ENCODE measurements around the gene NMU.
"Not testable (repeated sequence)": the region's sequence is repeated elsewhere in the genome, so short reads cannot be mapped to it uniquely, and the experiment has no call there.

Gene NMU

DNA sequence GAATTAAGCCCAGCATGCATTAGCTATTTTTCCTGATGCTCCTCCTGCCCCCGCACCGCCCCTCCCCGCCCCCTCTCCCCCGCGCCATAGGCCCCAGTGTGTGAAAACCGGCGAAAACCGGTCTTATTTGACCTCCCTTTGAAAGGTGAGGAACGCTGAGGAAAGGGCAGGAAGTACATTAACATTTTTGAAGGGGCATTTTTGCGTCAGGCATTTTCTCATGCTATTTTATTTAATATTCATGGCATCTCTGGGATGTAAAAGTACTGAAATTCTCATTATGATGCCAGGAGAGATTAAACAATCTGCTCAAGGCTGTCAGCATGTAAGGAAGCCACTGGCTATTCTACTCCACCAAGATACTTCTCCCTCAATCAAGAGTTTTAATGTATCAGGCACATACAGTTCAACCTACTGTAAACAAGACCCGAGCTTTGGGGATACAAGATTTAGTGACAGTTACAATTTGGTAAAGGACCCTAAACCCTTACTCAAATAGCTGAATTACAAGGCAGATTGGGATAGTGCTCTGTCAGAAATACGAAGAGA, 1.2 kb upstream of the NMU start:
- peaks cover 15% of the 10 kb centered on the region for H3K4me1 Mint-ChIP-seq
- H3K4me3 Mint-ChIP-seq: no peak overlapping the region
- no peaks in the 10 kb centered on the region for H3K9me3 Mint-ChIP-seq
- no peak overlapping the region for H3K27ac Mint-ChIP-seq
- peaks cover 39% of the 10 kb centered on the region for H3K27me3 Mint-ChIP-seq
- H3K36me3 Mint-ChIP-seq: no peaks in the 10 kb centered on the region

DNA sequence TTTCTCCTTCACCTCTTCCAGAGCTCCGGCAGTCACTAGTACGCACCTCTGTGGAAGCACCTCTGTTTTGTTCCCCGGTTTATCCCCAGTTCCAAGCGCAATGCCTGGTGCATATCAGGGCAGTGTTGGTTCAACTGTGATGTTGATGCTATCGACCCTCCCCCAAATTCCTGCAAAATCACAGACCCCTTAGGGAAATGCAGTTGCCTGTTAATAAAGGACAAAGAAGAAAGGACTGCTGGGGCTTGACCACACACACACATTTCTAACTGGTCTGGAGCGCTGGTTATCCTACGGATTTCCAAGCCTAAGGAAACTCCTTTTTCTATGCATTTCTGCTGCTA, 530 bp upstream of the NMU start:
- H3K27ac Mint-ChIP-seq: no peak overlapping the region
- no peaks in the 10 kb centered on the region for H3K9me3 Mint-ChIP-seq
- peak overlapping the region; percentile 56 for H3K4me3 Mint-ChIP-seq
- H3K36me3 Mint-ChIP-seq: no peaks in the 10 kb centered on the region
- peaks cover 15% of the 10 kb centered on the region for H3K4me1 Mint-ChIP-seq
- H3K27me3 Mint-ChIP-seq: peaks cover 43% of the 10 kb centered on the region

DNA sequence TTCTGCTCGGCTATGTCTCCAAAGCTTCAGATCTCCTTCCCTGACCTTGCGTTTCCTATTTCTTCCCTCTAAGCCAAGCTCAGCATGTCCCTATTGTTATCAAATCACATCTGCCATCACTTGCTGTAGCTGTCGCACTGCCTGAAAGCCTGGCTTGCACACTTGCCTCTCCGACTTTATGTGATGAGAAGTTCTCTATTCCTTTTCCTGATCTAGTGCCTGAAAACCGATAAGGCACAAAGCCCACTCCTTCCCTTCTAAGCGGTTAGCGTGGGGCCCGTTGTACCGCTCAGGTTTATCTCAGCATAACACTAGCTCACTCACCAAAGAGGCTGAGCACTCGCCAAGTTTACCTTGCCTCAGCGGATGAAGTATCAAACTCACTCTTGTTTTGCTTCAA, 816 bp downstream of the NMU start:
- H3K27ac Mint-ChIP-seq: no peak overlapping the region
- peak overlapping the region; percentile 69 for H3K4me3 Mint-ChIP-seq
- no peaks in the 10 kb centered on the region for H3K9me3 Mint-ChIP-seq
- H3K36me3 Mint-ChIP-seq: no peaks in the 10 kb centered on the region
- H3K27me3 Mint-ChIP-seq: peaks cover 51% of the 10 kb centered on the region
- H3K4me1 Mint-ChIP-seq: peaks cover 15% of the 10 kb centered on the region

DNA sequence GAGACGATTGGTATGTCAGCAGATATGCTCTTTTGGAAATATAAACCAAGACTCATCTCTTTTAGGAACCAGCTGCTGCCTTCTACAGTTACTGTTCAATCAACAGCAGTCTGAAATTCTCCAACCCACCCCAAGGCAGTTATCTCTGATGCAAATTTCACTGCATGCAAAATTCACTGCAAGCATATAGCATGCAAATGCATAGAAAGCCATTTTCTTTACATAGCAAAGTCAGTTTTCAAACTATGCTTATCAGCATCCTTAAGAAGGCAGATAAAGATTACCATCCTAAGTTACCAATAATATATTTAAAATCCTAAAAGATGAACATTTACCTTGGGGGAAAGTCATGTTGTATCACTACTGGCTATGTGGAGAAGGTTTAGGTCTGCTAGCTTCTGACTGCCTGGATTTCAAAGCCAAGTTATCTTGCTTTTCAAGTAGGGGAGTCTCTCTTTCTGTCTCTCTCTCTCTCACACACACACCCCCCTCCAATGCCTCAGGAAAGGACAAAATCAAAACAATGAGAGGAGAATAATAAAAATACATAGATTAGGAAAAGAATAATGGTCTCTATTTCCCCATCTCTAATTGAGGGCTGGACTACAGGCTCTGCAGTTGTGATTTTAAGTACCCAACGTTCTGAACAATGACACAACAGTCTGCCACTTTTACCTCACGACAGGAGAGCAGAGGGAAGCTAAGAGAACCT, 1.5 kb downstream of the NMU start:
- Mint-ChIP-seq H3K9me3 (no peaks in the 10 kb centered on the region), H3K27ac (no peak overlapping the region), H3K36me3 (no peaks in the 10 kb centered on the region), H3K4me3 (no peak overlapping the region), H3K27me3 (peaks cover 51% of the 10 kb centered on the region), H3K4me1 (peaks cover 15% of the 10 kb centered on the region)

DNA sequence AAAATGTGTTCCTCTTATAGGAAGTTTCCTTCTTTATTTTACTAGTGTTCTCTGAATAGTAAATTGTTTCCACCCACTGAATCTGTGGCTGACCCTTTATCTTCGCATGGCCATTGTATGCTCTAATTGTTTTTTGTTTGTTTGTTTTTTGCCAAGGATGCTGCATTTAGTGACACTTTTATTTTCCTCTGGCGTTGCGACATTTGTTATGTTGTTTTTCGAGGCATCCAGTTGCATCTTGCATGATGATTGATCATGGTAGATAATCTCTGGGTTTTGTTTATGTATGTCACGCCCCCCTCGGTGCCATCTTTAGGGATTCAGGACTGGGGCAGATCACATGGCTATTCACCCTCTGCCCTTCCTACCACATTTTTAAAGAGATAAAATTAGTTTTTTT, 2.2 kb downstream of the NMU start:
- no peaks in the 10 kb centered on the region for H3K36me3 Mint-ChIP-seq
- H3K4me1 Mint-ChIP-seq: peaks cover 15% of the 10 kb centered on the region
- no peaks in the 10 kb centered on the region for H3K9me3 Mint-ChIP-seq
- no peak overlapping the region for H3K27ac Mint-ChIP-seq
- no peak overlapping the region for H3K4me3 Mint-ChIP-seq
- H3K27me3 Mint-ChIP-seq: peaks cover 47% of the 10 kb centered on the region

DNA sequence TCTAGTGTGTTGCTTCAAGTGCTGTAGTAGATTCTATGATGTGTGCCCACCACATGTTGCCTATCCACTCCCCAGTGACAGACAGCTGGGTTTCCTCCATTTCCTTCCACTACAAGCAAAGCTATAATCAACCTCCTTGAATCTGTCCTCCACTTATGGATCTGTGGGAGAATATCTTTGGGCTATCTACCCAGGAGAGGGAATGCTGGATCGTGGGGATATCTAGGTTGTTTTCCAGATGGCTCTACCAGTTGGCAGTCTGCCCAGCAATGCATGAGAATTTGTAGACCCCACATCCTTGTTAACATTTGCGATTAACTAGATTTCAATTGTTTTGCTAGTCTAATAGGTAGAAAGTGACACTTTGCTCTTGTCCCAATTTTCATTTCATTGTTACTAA, 10.3 kb downstream of the NMU start:
- no peak overlapping the region for H3K4me3 Mint-ChIP-seq
- no peaks in the 10 kb centered on the region for H3K36me3 Mint-ChIP-seq
- H3K27me3 Mint-ChIP-seq: peaks cover 11% of the 10 kb centered on the region
- H3K9me3 Mint-ChIP-seq: no peaks in the 10 kb centered on the region
- H3K4me1 Mint-ChIP-seq: no peaks in the 10 kb centered on the region
- H3K27ac Mint-ChIP-seq: no peak overlapping the region

DNA sequence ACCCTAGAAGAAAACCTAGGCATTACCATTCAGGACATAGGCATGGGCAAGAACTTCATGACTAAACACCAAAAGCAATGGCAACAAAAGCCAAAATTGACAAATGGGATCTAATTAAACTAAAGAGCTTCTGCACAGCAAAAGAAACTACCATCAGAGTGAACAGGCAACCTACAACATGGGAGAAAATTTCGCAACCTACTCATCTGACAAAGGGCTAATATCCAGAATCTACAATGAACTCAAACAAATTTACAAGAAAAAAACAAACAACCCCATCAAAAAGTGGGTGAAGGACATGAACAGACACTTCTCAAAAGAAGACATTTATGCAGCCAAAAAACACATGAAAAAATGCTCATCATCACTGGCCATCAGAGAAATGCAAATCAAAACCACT, 12.0 kb downstream of the NMU start:
- H3K9me3 Mint-ChIP-seq, H3K27ac Mint-ChIP-seq, H3K4me3 Mint-ChIP-seq, H3K27me3 Mint-ChIP-seq, H3K4me1 Mint-ChIP-seq, H3K36me3 Mint-ChIP-seq: not testable (repeated sequence)

DNA sequence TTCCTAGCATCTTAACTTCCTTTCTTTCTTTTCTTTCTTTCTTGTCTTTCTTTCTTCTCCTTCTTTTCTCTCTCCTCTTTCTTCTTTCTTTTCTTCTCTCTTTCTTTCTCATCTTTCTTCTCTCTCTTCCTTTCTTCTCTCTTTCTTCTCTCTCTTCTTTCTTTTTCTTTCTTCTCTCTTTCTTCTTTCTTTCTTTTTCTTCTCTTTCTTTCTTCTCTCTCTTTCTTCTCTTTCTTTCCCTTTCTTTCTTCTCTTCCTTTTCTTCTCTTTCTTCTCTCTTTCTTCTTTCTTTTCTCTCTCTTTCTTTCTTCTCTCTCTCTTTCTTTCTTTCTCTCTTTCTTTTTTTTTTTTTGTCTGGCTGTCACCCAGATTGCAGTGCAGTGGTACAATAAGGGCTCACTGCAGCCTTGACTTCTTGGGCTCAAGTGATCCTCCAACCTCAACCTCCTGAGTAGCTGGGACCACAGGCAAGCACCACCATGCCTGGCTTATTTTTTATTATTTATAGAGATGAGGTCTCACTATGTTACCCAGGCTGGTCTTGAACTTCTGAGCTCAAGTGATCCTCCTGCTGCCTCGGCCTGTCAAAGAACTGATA, 17.5 kb downstream of the NMU start:
- Mint-ChIP-seq H3K9me3 (no peaks in the 10 kb centered on the region), H3K27me3 (peaks cover 9% of the 10 kb centered on the region), H3K4me1 (no peaks in the 10 kb centered on the region), H3K27ac (peak overlapping the region; percentile 43), H3K36me3 (no peaks in the 10 kb centered on the region), H3K4me3 (no peak overlapping the region)

DNA sequence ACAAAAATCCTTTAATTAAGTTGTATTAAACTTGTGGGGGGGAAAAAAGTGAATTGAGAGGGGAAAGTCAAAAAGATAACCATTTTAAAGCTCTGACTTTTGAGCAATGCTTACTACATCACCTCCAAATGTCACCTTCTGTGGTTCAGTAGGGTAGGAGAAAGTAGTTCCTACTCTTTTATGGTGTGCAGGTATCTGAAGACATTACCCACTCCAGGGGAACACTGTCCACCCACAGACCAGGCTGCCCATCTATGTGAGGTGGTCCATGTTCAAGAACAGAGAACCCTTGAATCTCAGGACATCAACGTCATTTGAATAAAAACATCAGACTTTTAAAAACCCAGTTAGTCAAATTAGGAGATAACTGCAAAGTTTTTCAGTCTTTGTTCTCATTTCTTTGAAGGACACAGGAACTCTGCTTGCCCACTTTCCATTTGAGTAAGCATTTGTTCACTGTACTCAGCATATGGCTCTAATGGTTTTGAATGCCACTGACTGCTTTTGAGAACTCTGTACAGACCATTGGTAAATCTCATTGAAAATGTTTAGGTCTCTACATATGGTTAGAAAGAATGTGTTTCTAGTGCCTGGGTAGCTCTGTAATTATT, 18.4 kb downstream of the NMU start:
- no peak overlapping the region for H3K4me3 Mint-ChIP-seq
- H3K27me3 Mint-ChIP-seq: peaks cover 9% of the 10 kb centered on the region
- no peaks in the 10 kb centered on the region for H3K4me1 Mint-ChIP-seq
- no peaks in the 10 kb centered on the region for H3K36me3 Mint-ChIP-seq
- H3K27ac Mint-ChIP-seq: no peak overlapping the region
- no peaks in the 10 kb centered on the region for H3K9me3 Mint-ChIP-seq

DNA sequence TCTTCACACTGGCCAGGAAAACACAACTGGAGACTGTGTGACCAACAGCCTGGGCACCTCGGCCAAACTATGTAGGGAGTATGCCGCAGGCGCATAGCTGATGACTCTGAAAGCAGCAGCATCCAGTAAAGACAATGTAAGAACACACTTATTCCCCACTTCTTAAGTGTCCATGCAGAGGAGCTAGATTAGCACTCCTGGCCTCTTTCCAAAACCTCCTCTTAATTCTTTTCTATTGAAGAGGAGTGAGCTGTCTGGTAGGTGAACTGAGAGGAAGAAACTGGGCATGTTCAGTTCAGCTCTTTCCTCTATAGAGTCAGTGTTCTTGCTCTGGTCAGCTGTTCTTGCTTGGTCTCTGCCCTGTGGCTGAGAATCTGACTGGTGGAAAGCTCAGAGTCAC, 21.1 kb downstream of the NMU start:
- Mint-ChIP-seq H3K4me3 (no peak overlapping the region), H3K9me3 (no peaks in the 10 kb centered on the region), H3K36me3 (no peaks in the 10 kb centered on the region), H3K27me3 (peaks cover 9% of the 10 kb centered on the region), H3K4me1 (no peaks in the 10 kb centered on the region), H3K27ac (no peak overlapping the region)

DNA sequence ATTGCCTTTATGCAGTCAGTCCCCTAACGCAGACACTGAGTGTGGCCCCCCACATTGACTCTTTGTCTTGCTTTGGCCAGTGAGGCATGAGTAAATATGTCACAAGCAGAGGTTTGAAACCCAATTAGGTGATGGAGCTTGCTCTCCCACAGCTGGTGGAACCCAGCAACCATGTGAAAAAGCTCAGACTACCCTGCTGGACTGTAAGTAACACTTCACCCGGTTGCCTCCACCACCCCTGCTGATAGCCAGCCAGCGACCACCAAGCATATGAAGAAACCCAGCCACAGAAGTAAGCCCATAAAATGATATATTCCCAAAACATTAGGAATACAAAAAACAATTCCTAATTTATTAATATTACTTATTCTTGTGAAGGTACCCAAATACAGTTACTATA, 22.5 kb downstream of the NMU start:
- no peaks in the 10 kb centered on the region for H3K36me3 Mint-ChIP-seq

DNA sequence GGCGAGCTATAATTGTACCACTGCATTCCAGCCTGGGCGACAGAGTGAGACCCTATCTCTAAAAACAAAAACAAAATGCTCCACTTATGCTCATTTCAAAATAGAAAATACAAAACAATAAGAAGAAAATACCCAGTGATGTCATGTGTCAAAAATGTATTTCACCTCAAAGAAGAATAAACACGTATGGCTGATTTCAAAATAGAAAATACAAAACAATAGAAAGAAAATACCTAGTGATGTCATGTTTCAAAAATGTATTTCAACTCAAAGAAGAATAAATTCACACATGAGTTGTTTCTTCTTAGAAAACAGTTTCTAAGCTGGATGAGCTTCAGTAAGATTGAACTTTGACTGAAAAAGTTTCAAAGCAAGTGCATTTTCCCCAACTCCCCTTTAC, 23.8 kb downstream of the NMU start:
- Mint-ChIP-seq H3K27me3 (peaks cover 4% of the 10 kb centered on the region), H3K36me3 (no peaks in the 10 kb centered on the region), H3K9me3 (no peaks in the 10 kb centered on the region), H3K4me1 (no peaks in the 10 kb centered on the region), H3K4me3 (no peak overlapping the region), H3K27ac (no peak overlapping the region)

More for the DNA sequence above, 22.5 kb downstream of the NMU start:
- no peaks in the 10 kb centered on the region for H3K9me3 Mint-ChIP-seq
- H3K27ac Mint-ChIP-seq: no peak overlapping the region
- no peaks in the 10 kb centered on the region for H3K4me1 Mint-ChIP-seq
- peaks cover 8% of the 10 kb centered on the region for H3K27me3 Mint-ChIP-seq
- H3K4me3 Mint-ChIP-seq: no peak overlapping the region

DNA sequence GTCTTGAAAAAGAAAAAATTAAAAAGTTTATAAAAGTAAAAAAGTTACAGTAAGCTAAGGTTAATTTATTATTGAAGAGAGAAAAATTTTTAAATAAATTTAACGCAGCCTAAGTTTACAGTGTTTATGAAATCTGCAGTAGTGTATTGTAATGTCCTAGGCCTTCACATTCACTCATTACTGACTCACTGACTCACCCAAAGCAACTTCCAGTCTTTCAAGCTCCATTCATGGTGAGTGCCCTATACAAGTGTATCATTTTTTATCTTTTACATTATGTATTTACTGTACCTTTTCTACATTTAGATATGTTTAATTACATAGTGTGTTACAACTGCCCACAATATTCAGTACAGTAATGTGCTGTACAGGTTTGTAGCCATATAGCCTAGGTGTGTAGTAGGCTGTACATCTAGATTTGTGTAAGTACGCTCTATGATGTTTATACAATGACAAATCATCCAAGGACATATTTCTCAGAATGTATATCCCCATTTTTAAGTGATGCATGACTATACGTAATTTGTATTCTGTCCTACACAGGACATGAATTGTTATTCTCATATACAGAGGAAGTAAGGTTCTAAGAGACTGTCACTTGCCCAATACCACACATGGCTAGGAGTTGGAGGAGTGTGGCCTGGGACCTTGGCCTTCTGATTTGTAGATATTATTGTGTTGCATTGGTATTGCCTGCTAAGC, 24.6 kb downstream of the NMU start:
- Mint-ChIP-seq H3K9me3 (no peaks in the 10 kb centered on the region), H3K4me3 (no peak overlapping the region), H3K27ac (no peak overlapping the region), H3K36me3 (no peaks in the 10 kb centered on the region), H3K4me1 (no peaks in the 10 kb centered on the region), H3K27me3 (peaks cover 4% of the 10 kb centered on the region)

DNA sequence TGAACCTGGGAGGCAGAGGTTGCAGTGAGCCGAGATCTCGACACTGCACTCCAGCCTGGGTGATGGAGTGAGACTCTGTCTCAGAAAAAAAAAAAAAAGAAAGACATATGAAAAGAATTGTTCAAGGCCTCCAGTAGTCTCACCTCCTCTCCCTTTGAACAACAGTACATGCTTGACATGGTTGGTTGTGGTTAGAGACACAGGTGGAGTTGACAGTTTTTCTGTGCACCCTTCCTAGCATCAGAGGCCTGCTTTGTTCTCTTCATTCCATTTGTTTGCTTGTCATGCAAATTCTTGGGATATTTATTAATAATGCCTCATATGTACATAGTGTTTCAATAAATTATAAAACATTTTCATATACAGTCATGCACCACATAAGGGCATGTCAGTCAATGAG, 25.7 kb downstream of the NMU start:
- no peaks in the 10 kb centered on the region for H3K9me3 Mint-ChIP-seq
- no peaks in the 10 kb centered on the region for H3K36me3 Mint-ChIP-seq
- no peak overlapping the region for H3K27ac Mint-ChIP-seq
- H3K27me3 Mint-ChIP-seq: no peaks in the 10 kb centered on the region
- no peak overlapping the region for H3K4me3 Mint-ChIP-seq
- H3K4me1 Mint-ChIP-seq: no peaks in the 10 kb centered on the region

DNA sequence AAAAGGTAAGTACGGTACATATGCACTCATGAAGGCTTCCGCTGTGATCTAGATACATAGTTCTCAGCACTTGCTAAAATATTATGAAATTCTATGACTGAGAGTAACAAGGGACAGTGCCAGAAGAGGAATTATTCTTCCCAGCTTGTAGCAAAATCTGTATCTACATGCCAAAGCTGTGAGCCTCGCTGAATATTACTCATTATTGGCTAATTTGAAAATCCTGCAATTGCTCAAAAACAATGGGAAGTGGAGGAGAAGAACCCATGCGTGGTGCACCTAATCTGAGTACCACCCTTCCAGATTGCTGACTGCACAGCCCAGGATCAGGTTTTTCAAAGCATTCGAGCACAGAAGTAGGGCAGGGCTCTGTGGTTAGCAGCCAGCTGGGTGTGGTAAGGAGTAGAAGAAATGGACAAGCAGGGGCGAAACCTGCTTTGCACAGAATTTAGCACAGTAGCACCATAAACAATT, 26.7 kb downstream of the NMU start:
- no peaks in the 10 kb centered on the region for H3K4me1 Mint-ChIP-seq
- H3K9me3 Mint-ChIP-seq: no peaks in the 10 kb centered on the region
- H3K36me3 Mint-ChIP-seq: no peaks in the 10 kb centered on the region
- peaks cover 2% of the 10 kb centered on the region for H3K27me3 Mint-ChIP-seq
- no peak overlapping the region for H3K4me3 Mint-ChIP-seq
- H3K27ac Mint-ChIP-seq: no peak overlapping the region

DNA sequence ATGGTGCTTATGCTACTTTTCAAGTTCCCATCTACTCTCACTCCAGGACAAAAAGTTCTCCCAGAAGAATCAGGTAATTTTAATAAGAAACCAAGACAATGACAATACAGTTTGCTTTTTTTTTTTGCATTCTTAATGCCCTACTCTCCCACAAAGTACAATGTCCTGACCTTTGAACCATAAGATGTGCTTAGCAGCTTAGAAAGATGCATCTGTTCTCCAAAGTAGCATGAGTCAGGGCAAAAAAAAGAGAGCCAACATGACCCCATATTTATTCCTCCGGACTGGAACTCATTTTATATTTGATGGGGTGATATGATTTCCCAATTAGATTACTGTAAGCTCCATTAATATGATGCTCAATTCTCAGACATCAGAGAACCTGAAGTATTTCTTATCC, 27.5 kb downstream of the NMU start:
- no peaks in the 10 kb centered on the region for H3K4me1 Mint-ChIP-seq
- H3K36me3 Mint-ChIP-seq: no peaks in the 10 kb centered on the region
- no peak overlapping the region for H3K4me3 Mint-ChIP-seq
- H3K27ac Mint-ChIP-seq: no peak overlapping the region
- peaks cover 2% of the 10 kb centered on the region for H3K27me3 Mint-ChIP-seq
- no peaks in the 10 kb centered on the region for H3K9me3 Mint-ChIP-seq
